ENCODE measurements around the gene TMX3. TPM values are rescaled to one million over a fixed set of nuclear protein-coding genes. Genes with fewer than 3 reads are reported as not detected.
A peak's percentile ranks its signal among the peaks of the same experiment; 100 is the strongest.

TMX3 gene
- 10 to 100 TPM; 25.0 to 67.1 (median 50.8) TPM for total RNA-seq

- Histone ChIP-seq H3K4me3 (peak within 1 kb of the TSS; percentile 79 to 99 (median 88)), H3K9me3 (no peaks in the 10 kb centered on the region), H3K27me3 (no peaks in the 10 kb centered on the region), H3K27ac (peak within 1 kb of the TSS; percentile 84 to 92 (median 86)), H3K4me1 (peaks cover 13 to 28% (median 16%) of the 10 kb centered on the region in 4 donors), H3K36me3 (peaks cover 0 to 25% (median 8%) of the 10 kb centered on the region in 4 donors)
- ATAC-seq (ENCODE audit: low FRiP score in 2 of 2) (peak; percentile 99 to 100), DNase-seq (peak; percentile 93 to 96)
- WGBS, 2 donors: 0 to 1% methylated on average over 40 to 55 of the region's 70 CpGs
- TF ChIP-seq EP300 (IDR thresholded peaks at IDR 0.05) (peak in 1 of 4 donors; percentile 40), CTCF (IDR thresholded peaks at IDR 0.05) (peak in 1 of 6 experiments; percentile 15), POLR2A (IDR thresholded peaks at IDR 0.05) (peak in 3 of 4 donors; percentile 16 to 58 (median 42)), POLR2AphosphoS5 (IDR thresholded peaks at IDR 0.05) (peak in 1 of 2 donors; percentile 72)
Measured at GRCh38 chr18:68714712-68715496, at the start of gene TMX3. TMX3 (minus strand) TSS chr18:68715108; CDS start chr18:68714981, 127 bp downstream.

- Histone ChIP-seq H3K9me3 (peaks cover 0 to 4% (median 2%) of the 10 kb centered on the region in 4 donors), H3K4me3 (no peak overlapping the region), H3K27ac (no peak overlapping the region), H3K36me3 (no peaks in the 10 kb centered on the region), H3K4me1 (no peaks in the 10 kb centered on the region), H3K27me3 (no peaks in the 10 kb centered on the region)
- ATAC-seq (ENCODE audit: low FRiP score in 2 of 2) (no peak), DNase-seq (no peak)
- no peak for TF ChIP-seq CTCF (IDR thresholded peaks at IDR 0.05)
- TF ChIP-seq POLR2A (IDR thresholded peaks at IDR 0.05): no peak
- no peak for TF ChIP-seq POLR2AphosphoS5 (IDR thresholded peaks at IDR 0.05)
- no peak for TF ChIP-seq EP300 (IDR thresholded peaks at IDR 0.05)
- 80 to 85% methylated on average over 2 of the region's 2 CpGs for WGBS, 2 donors
Measured at GRCh38 chr18:68764016-68764415, 49.1 kb upstream of the TMX3 start.

- DNase-seq: no peak
- 87 to 95% methylated on average over 2 of the region's 2 CpGs for WGBS, 2 donors
- no peak for ATAC-seq (ENCODE audit: low FRiP score in 2 of 2)
- no peak for TF ChIP-seq CTCF (IDR thresholded peaks at IDR 0.05)
- no peak for TF ChIP-seq POLR2AphosphoS5 (IDR thresholded peaks at IDR 0.05)
- TF ChIP-seq POLR2A (IDR thresholded peaks at IDR 0.05): no peak
- no peak for TF ChIP-seq EP300 (IDR thresholded peaks at IDR 0.05)
- H3K9me3 ChIP-seq: peaks cover 0 to 11% (median 3%) of the 10 kb centered on the region in 4 donors
- H3K4me3 ChIP-seq: no peak overlapping the region
- no peaks in the 10 kb centered on the region for H3K36me3 ChIP-seq
- no peak overlapping the region for H3K27ac ChIP-seq
- H3K27me3 ChIP-seq: no peaks in the 10 kb centered on the region
- H3K4me1 ChIP-seq: no peaks in the 10 kb centered on the region
Measured at GRCh38 chr18:68763083-68763482, 48.2 kb upstream of the TMX3 start.

GRCh38 chr18:68759308-68759707 is 44.4 kb upstream of the TMX3 start:
- Histone ChIP-seq H3K27me3 (no peaks in the 10 kb centered on the region), H3K9me3 (peaks cover 0 to 11% (median 3%) of the 10 kb centered on the region in 4 donors), H3K36me3 (no peaks in the 10 kb centered on the region), H3K4me1 (no peaks in the 10 kb centered on the region), H3K27ac (no peak overlapping the region), H3K4me3 (no peak overlapping the region)
- TF ChIP-seq POLR2AphosphoS5 (IDR thresholded peaks at IDR 0.05) (no peak), POLR2A (IDR thresholded peaks at IDR 0.05) (no peak), CTCF (IDR thresholded peaks at IDR 0.05) (no peak), EP300 (IDR thresholded peaks at IDR 0.05) (no peak)
- DNase-seq: no peak
- 85 to 95% methylated on average over 2 of the region's 2 CpGs for WGBS, 2 donors
- no peak for ATAC-seq (ENCODE audit: low FRiP score in 2 of 2)

All from upper lobe of left lung (tissue), 6 donors.